Progenitor cell of endocrine pancreas (in vitro differentiated cells): Measurements from ENCODE around the gene PICK1. TPM values are rescaled to one million over a fixed set of nuclear protein-coding genes. Genes with fewer than 3 reads are reported as not detected.

Experiments
- DNase-seq: peaks from one replicate; pipeline ENCODE4 v3.0.0; 2021; ENCODE audit warnings: low spot score; ENCODE audit not compliant: unreplicated experiment
- H3K27ac Mint-ChIP-seq: 2 replicates; pipeline ENCODE4 v1.8.0; 2021; ENCODE audit warnings: mild to moderate bottlenecking, moderate library complexity, mixed read lengths
- H3K27me3 Mint-ChIP-seq: 2 replicates; pipeline ENCODE4 v1.8.0; 2021; ENCODE audit warnings: mixed read lengths
- H3K36me3 Mint-ChIP-seq: 2 replicates; pipeline ENCODE4 v1.8.0; 2022; ENCODE audit warnings: mixed read lengths; ENCODE audit not compliant: insufficient read depth
- H3K4me1 Mint-ChIP-seq: 2 replicates; pipeline ENCODE4 v1.8.0; 2021; ENCODE audit warnings: low read depth, mixed read lengths
- H3K4me3 Mint-ChIP-seq: 2 replicates; pipeline ENCODE4 v1.8.0; 2021; ENCODE audit warnings: low read depth, mild to moderate bottlenecking, moderate library complexity, mixed read lengths
- H3K9me3 Mint-ChIP-seq: 2 replicates; pipeline ENCODE4 v1.8.0; 2021; ENCODE audit warnings: low read depth, mixed read lengths
- CTCF ChIP-seq: fragments of 200-600 bp; sonication (generic); IDR thresholded peaks from one replicate; pipeline ENCODE4 v1.5.0; 2021; ENCODE audit warnings: antibody characterized with exemption, mild to moderate bottlenecking; ENCODE audit not compliant: unreplicated experiment
- total RNA-seq: library from RNA; stranded (reverse); gene quantifications from 2 replicates; pipeline ENCODE4 v1.2.1, GENCODE V29; 2021

PICK1 gene
- total RNA-seq, 1 donor from 2014 or later = 67.3 TPM

GRCh38 chr22:38083931-38084631, 26.9 kb downstream of the PICK1 start, which contains the start of gene SLC16A8:
Gene SLC16A8 (minus strand): TSS chr22:38084184. CDS start chr22:38082873, 1,311 bp downstream.
- peaks cover 8% of the 10 kb centered on the region for H3K4me1 Mint-ChIP-seq
- H3K9me3 Mint-ChIP-seq = no peaks in the 10 kb centered on the region
- peaks cover 10% of the 10 kb centered on the region for H3K36me3 Mint-ChIP-seq
- no peak for DNase-seq
- no peak within 1 kb of the TSS for H3K4me3 Mint-ChIP-seq
- no peak within 1 kb of the TSS for H3K27ac Mint-ChIP-seq
- peaks cover 8% of the 10 kb centered on the region for H3K27me3 Mint-ChIP-seq
- no peak for TF ChIP-seq CTCF

- Mint-ChIP-seq H3K27ac (no peak overlapping the region), H3K9me3 (no peaks in the 10 kb centered on the region)
- no peak for TF ChIP-seq CTCF
These were observed 27.9 kb downstream of the PICK1 start for GRCh38 chr22:38085056-38085455.

GRCh38 chr22:38085501-38085900, 28.3 kb downstream of the PICK1 start:
- H3K4me3 Mint-ChIP-seq = no peak overlapping the region
- H3K27me3 Mint-ChIP-seq = peaks cover 3% of the 10 kb centered on the region
- H3K27ac Mint-ChIP-seq = no peak overlapping the region
- TF ChIP-seq CTCF = no peak
- no peaks in the 10 kb centered on the region for H3K9me3 Mint-ChIP-seq
- H3K36me3 Mint-ChIP-seq = peaks cover 4% of the 10 kb centered on the region
- no peak for DNase-seq
- H3K4me1 Mint-ChIP-seq = peaks cover 8% of the 10 kb centered on the region

More at GRCh38 chr22:38085056-38085455, 27.9 kb downstream of the PICK1 start:
- no peak for DNase-seq
- no peak overlapping the region for H3K4me3 Mint-ChIP-seq
- peaks cover 8% of the 10 kb centered on the region for H3K4me1 Mint-ChIP-seq
- peaks cover 3% of the 10 kb centered on the region for H3K27me3 Mint-ChIP-seq
- peaks cover 4% of the 10 kb centered on the region for H3K36me3 Mint-ChIP-seq

- Mint-ChIP-seq H3K9me3 (no peaks in the 10 kb centered on the region), H3K4me3 (no peak overlapping the region), H3K36me3 (peaks cover 4% of the 10 kb centered on the region), H3K27me3 (peaks cover 3% of the 10 kb centered on the region), H3K4me1 (peaks cover 8% of the 10 kb centered on the region), H3K27ac (no peak overlapping the region)
- no peak for DNase-seq
- TF ChIP-seq CTCF = no peak
These were observed 29.0 kb downstream of the PICK1 start for GRCh38 chr22:38086001-38086845.

GRCh38 chr22:38086942-38087341, 29.7 kb downstream of the PICK1 start:
- no peaks in the 10 kb centered on the region for H3K9me3 Mint-ChIP-seq
- peaks cover 3% of the 10 kb centered on the region for H3K27me3 Mint-ChIP-seq
- DNase-seq = no peak
- TF ChIP-seq CTCF = no peak
- peaks cover 8% of the 10 kb centered on the region for H3K4me1 Mint-ChIP-seq
- no peak overlapping the region for H3K27ac Mint-ChIP-seq
- peaks cover 4% of the 10 kb centered on the region for H3K36me3 Mint-ChIP-seq
- H3K4me3 Mint-ChIP-seq = no peak overlapping the region
